ENCODE measurements around the gene KIF3C.
"Not testable (repeated sequence)": the region's sequence is repeated elsewhere in the genome, so short reads cannot be mapped to it uniquely, and the experiment has no call there.

KIF3C gene
- 3.7 to 18.4 (median 6.0) reads per million in 9 experiments for total RNA-seq

DNA sequence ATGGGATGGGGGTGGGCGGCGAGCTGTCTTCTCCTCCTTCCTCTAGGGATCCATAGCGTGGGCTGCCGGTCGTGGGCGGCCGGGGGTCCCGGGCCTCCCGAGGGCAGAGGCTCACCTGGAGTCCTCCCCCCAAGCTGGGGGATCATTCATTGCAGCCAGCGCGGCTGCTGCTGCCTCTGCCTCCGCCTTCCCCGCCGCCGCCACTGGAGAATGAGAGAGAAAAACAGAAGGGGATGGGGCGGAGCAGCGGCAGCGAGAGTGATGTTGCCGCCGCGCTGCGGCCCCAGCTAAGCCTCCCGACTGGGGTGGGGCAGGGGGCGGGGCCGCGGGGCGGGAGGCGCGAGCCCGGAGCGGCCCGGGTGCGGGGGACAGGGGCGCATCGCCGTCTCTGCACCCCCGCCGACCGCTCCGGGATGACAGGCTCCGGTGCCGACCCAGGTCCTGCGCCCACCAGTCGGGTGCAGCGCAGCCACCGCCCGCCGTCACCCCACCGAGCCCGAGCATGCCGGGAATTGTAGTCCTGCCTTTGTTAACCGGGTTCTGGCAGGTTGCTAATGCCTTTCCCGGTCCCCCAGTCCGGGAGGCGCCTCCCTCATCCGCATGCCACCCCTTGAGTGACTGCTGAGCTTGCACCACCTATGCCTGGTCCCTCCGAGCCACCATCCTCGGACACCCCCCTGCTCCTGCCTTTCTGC lies at the start of gene KIF3C:
KIF3C (minus strand) TSS at position 225 of the 695 bp plus-strand sequence. CDS start 580 bp downstream, outside the sequence.
- Mint-ChIP-seq H3K27ac (peak within 1 kb of the TSS; percentile 46 to 83), H3K36me3 (ENCODE audit: insufficient read depth) (no peaks in the 10 kb centered on the region), H3K27me3 (no peaks in the 10 kb centered on the region), H3K4me1 (ENCODE audit: low read depth in 2 of 2) (peaks cover 24 to 30% of the 10 kb centered on the region in 2 donors), H3K4me3 (peak within 1 kb of the TSS; percentile 89 to 90), H3K9me3 (no peaks in the 10 kb centered on the region)
- DNase-seq: peak; percentile 59 to 65 (median 64)
- ATAC-seq (replicated peaks): peak; percentile 91

DNA sequence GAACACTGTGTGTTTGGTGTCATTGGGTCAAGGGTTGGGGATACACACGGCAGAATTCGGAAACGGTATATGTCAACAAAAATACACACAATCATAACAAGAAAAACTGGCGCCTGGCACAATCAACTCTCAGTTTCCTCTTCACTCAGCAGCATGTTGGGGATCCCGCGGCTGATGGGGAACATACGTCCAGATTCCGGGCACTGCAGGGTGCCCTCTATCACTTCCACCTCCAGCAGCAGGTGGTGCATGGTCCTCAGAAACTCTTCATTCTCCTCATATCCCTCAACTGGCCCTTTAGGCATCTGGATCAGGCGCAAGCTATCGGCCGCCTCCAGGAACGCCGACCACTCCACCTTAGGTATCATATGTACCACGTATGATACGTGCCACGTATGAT lies 45.8 kb upstream of the KIF3C start:
- H3K36me3 Mint-ChIP-seq (ENCODE audit: insufficient read depth); DNase-seq; H3K27ac Mint-ChIP-seq; ATAC-seq (replicated peaks); H3K27me3 Mint-ChIP-seq; H3K9me3 Mint-ChIP-seq; H3K4me1 Mint-ChIP-seq (ENCODE audit: low read depth in 2 of 2); H3K4me3 Mint-ChIP-seq: not testable (repeated sequence)

DNA sequence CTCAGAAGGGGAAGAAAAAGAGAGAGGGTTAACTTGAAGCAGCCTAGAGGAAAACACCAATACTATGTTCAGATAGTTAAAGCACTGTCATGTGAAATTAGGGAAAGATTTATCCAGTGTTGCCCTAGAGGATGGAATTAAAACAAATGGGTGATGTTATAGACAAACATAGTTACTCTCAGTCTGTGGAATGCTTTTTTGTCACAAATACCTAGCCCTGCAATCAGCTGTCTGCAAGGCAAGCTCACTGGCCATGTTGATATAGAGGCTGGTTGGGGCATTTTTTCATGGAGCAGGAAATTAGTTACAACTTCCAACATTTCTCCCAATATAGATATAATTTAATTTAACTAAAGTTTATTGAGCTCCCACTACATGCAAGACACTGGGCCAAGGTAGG lies 43.2 kb upstream of the KIF3C start:
- DNase-seq: no peak
- Mint-ChIP-seq H3K4me1 (ENCODE audit: low read depth in 2 of 2) (no peaks in the 10 kb centered on the region), H3K27me3 (no peaks in the 10 kb centered on the region), H3K4me3 (no peak overlapping the region), H3K9me3 (no peaks in the 10 kb centered on the region), H3K27ac (no peak overlapping the region), H3K36me3 (ENCODE audit: insufficient read depth) (no peaks in the 10 kb centered on the region)
- no peak for ATAC-seq (replicated peaks)

DNA sequence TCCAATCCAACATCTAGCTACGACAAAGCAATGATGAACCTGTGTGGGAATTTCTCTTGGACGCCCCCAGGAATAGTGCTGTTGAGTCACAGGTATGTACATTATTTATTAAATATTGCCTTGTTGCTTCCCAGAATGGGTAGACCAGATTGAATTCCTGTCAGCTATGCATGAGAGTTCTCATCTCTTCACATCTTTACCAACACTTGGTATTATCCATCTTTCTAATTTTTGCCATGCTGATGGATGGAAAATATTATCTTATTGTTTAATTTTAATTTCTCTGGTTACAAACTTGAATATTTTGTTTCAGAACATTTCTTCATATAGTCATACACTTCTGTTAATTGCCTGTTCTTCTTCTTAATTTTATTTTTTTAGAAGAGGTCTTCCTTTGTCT lies 42.0 kb upstream of the KIF3C start:
- Mint-ChIP-seq H3K4me3 (no peak overlapping the region), H3K27me3 (no peaks in the 10 kb centered on the region), H3K9me3 (no peaks in the 10 kb centered on the region), H3K4me1 (ENCODE audit: low read depth in 2 of 2) (no peaks in the 10 kb centered on the region), H3K36me3 (ENCODE audit: insufficient read depth) (no peaks in the 10 kb centered on the region), H3K27ac (no peak overlapping the region)
- DNase-seq (no peak), ATAC-seq (replicated peaks) (no peak)

DNA sequence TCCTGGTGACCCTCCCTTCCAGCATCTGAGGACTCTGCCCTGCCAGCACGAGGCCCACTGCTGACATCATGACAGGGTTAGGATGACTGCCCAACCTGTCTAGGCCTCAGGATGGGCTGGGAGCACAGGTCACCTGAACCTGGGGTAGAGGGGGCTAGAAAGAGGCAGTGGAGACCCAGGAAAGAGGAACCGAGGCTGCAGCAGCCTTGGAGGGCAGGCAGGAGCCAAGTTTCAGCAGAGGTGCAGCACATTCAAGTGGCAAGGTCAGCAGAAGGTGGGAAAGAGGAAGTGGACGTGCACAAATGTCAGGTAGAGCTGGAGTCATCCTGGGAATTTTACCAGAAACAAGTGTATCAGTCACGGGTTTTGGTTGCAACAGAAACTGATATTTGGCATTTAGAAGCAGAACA lies 37.9 kb upstream of the KIF3C start:
- Mint-ChIP-seq H3K36me3 (ENCODE audit: insufficient read depth) (no peaks in the 10 kb centered on the region), H3K4me1 (ENCODE audit: low read depth in 2 of 2) (peaks cover 0 to 1% of the 10 kb centered on the region in 2 donors), H3K27ac (no peak overlapping the region), H3K27me3 (no peaks in the 10 kb centered on the region), H3K9me3 (no peaks in the 10 kb centered on the region), H3K4me3 (no peak overlapping the region)
- no peak for DNase-seq
- no peak for ATAC-seq (replicated peaks)

DNA sequence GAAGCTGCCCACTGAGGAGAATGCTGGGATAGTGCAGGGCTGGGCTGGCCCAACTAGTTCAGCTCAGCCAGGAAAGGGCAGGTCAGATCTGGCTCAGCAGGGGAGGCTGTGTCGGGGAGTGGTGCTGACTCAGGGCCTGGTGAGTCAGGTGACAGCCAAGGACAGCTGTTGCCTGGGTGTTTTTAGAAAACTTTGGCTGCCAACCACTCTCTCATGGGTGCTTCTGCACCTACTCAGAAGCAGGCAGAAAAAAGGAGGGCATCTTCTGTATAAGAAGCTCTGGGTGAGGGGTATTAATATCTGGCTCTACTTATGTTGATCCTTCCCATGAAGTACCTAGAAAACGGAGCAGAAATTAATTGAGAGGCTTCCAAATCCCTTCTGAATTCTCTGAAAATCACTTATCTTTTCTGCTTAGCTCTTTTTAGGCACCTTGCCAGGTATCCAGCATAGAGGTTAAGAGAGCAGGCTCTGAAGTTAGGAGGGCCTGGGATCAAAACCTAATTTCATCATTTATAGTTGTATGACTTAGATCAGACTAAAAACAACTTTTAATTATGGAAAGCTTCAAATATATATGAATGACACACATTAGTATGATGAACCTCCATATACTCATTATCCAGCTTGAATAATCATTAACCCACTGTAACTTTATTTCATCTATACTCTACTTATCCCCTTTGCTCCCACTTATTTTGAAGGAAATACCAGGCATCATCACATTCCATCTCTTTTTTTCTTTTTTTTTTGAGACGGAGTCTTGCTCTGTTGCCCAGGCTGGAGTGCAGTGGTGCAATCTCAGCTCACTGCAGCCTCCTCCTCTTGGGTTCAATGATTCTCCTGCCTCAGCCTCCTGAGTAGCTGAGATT lies 36.1 kb upstream of the KIF3C start:
- no peaks in the 10 kb centered on the region for H3K36me3 Mint-ChIP-seq (ENCODE audit: insufficient read depth)
- no peak for DNase-seq
- H3K4me3 Mint-ChIP-seq: no peak overlapping the region
- ATAC-seq (replicated peaks): no peak
- H3K27me3 Mint-ChIP-seq: no peaks in the 10 kb centered on the region
- peaks cover 0 to 1% of the 10 kb centered on the region in 2 donors for H3K4me1 Mint-ChIP-seq (ENCODE audit: low read depth in 2 of 2)
- H3K9me3 Mint-ChIP-seq: no peaks in the 10 kb centered on the region
- no peak overlapping the region for H3K27ac Mint-ChIP-seq

DNA sequence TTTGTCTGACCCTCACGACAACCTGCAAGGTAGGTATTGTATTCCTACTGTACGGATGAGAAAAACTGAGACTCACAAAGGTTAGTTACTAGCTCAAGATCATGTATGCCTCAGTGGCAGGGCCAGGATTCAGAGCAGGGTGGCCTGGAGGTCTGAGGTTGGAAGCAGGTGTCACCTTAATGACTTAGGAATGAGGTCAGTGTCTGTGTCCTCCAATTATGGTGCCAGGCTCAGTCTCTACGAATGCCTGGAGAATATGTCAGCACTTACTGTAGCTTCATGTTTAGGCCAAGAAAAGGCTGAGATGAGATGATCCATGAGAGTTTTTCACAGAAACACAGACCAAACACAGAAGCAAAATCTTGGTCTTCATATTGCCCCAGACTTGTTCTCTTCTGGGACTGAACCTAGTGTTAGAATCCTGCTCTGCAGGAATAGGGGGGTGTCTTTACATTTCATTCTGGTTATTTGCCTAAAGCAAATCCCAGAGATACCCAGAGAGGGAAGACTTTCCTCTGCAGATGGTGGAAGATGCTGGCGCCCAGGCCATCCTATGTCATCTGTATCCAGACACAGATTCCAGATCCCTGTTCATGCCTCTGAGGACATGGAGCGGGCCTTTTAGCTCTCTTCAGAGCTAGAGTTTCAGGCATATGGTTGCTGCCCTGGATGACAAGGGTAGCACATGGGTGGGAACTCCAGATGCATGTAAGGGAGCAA lies 35.3 kb upstream of the KIF3C start:
- no peaks in the 10 kb centered on the region for H3K36me3 Mint-ChIP-seq (ENCODE audit: insufficient read depth)
- H3K27ac Mint-ChIP-seq: no peak overlapping the region
- H3K4me1 Mint-ChIP-seq (ENCODE audit: low read depth in 2 of 2): peaks cover 0 to 1% of the 10 kb centered on the region in 2 donors
- ATAC-seq (replicated peaks): no peak
- no peak overlapping the region for H3K4me3 Mint-ChIP-seq
- no peaks in the 10 kb centered on the region for H3K9me3 Mint-ChIP-seq
- H3K27me3 Mint-ChIP-seq: no peaks in the 10 kb centered on the region
- no peak for DNase-seq

DNA sequence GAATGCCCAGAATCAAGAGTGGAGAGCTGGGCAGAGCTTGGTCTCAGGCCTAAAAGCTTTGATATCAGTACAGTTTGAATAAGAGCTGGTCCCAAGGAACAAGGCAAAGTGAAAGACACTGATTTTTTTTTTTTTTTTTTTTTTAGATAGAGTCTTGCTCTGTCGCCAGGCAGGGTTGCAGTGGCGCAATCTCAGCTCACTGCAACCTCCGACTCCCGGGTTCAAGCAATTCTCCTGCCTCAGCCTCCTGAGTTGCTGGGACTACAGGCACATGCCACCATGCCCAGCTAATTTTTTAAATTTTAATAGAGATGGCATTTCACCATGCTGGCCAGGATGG lies 34.4 kb upstream of the KIF3C start:
- not testable (repeated sequence) for DNase-seq; H3K27ac Mint-ChIP-seq; H3K4me3 Mint-ChIP-seq; ATAC-seq (replicated peaks); H3K27me3 Mint-ChIP-seq; H3K4me1 Mint-ChIP-seq (ENCODE audit: low read depth in 2 of 2); H3K9me3 Mint-ChIP-seq; H3K36me3 Mint-ChIP-seq (ENCODE audit: insufficient read depth)

DNA sequence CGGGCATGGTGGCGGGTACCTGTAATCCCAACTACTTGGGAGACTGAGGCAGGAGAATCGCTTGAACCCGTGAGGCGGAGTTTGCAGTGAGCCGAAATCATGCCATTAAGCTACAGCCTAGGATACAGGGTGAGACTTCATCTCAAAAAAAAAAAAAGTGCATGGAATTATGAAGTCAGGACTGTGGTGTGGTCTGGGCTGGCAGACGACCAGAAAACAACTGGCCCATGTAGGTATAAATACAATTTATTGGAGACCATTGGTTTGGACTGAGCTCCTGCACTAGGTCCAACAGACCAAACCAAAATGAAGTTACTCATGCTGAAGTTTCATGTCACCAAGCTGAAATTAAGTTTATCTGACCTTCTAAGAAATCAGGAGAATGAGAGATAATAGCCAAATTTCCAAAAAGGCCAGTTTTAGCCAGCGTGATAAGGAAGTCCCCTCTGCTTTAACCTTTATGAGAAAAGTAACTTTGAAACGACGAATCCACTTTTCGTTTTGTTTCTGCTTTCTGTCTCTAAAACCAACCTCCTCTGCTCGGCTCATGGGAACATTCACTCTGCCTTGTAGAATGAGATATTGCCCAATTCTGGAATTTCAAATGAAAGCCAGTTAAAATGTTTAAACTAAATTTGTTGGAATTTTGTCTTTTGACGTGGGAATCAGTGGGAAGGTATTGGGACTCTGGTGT lies 33.9 kb upstream of the KIF3C start:
- Mint-ChIP-seq H3K36me3 (ENCODE audit: insufficient read depth) (no peaks in the 10 kb centered on the region), H3K4me3 (no peak overlapping the region), H3K4me1 (ENCODE audit: low read depth in 2 of 2) (peaks cover 0 to 1% of the 10 kb centered on the region in 2 donors), H3K27me3 (no peaks in the 10 kb centered on the region), H3K9me3 (no peaks in the 10 kb centered on the region), H3K27ac (no peak overlapping the region)
- ATAC-seq (replicated peaks) (no peak), DNase-seq (no peak)

DNA sequence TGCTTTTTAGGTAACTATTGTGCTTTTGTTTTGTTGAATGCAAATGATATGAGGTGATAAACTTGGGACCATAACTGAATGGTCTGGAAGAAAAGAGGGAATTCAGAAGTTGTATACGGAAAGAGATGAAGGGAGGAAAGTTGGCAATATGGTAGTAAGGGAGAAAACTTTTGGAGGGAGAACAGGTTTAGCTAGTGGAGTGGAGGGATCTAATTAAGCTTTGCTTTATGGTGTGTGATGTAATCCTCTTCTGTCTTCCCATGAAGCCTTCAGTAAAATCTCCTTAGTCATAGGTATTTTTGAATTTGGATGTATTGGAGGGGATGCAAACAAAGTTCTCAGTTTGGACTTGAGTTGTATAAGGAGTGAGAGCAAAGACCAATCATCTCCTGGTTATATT lies 31.4 kb upstream of the KIF3C start:
- no peaks in the 10 kb centered on the region for H3K9me3 Mint-ChIP-seq
- no peaks in the 10 kb centered on the region for H3K27me3 Mint-ChIP-seq
- no peaks in the 10 kb centered on the region for H3K36me3 Mint-ChIP-seq (ENCODE audit: insufficient read depth)

DNA sequence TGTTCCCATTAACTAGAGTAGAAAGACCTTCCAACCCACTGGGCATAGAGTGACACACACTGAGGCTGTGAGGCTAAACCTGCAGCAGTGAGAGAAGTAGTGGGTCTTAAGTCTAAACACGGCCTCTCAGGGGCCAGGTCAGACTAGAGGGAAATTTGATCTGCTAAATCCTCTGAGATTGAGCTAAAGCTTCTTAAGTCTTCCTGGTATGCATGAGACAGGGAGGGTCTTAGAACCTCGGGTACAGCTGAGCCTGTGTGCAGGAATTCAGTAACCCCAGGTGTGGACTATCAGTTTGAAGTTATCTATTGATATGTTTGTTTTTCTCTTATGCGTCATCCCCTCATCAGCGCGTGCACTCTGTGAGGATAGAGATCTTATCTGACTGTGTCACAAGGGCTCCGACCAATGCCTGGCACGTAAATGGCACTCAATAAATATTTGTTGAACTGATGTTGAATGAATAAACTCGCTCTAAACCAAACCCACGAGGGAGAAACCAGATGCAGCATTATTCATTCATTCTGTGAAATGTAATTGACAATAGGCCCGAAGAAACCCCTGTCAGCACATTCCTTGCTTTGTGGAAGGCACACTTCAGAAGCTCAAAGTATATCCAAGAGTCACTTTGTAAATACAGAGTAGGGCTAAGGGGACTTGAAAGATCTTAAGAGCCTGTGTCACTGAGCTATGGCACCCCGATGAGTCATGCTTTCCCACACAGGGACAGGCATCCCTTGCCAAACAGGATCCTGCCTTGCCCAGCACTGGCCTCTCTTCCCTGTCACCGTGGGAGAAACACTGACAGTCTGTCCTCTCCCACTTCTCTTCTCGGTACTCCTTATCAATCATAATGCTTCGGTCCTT lies 29.9 kb upstream of the KIF3C start:
- no peak overlapping the region for H3K27ac Mint-ChIP-seq
- H3K4me1 Mint-ChIP-seq (ENCODE audit: low read depth in 2 of 2): no peaks in the 10 kb centered on the region
- H3K9me3 Mint-ChIP-seq: no peaks in the 10 kb centered on the region
- DNase-seq: no peak
- no peak for ATAC-seq (replicated peaks)
- no peak overlapping the region for H3K4me3 Mint-ChIP-seq
- H3K36me3 Mint-ChIP-seq (ENCODE audit: insufficient read depth): no peaks in the 10 kb centered on the region
- H3K27me3 Mint-ChIP-seq: no peaks in the 10 kb centered on the region

More for the DNA sequence above, 31.4 kb upstream of the KIF3C start:
- H3K4me1 Mint-ChIP-seq (ENCODE audit: low read depth in 2 of 2): peaks cover 0 to 1% of the 10 kb centered on the region in 2 donors
- no peak overlapping the region for H3K27ac Mint-ChIP-seq
- no peak overlapping the region for H3K4me3 Mint-ChIP-seq
- DNase-seq: no peak
- no peak for ATAC-seq (replicated peaks)

DNA sequence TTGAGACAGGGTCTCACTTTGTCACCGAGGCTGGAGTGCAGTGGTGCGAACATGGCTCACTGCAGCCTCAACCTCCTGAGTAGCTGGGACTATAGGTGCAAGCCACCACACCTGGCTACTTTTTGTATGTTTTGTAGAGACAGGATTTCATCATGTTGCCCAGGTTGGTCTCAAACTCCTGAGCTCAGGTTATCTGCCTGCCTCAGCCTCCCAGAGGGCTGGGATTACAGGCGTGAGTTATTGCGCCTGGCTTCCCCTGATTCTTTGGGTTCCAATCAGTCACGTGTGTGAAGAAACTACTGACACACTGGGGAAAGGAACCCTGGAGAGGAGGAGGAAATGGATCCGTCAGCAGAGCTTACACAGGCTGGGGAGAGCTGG lies 29.3 kb upstream of the KIF3C start:
- Mint-ChIP-seq H3K4me3 (no peak overlapping the region), H3K9me3 (no peaks in the 10 kb centered on the region), H3K36me3 (ENCODE audit: insufficient read depth) (no peaks in the 10 kb centered on the region), H3K4me1 (ENCODE audit: low read depth in 2 of 2) (no peaks in the 10 kb centered on the region), H3K27ac (no peak overlapping the region), H3K27me3 (no peaks in the 10 kb centered on the region)
- ATAC-seq (replicated peaks): no peak
- DNase-seq: no peak

Data from effector memory CD8-positive, alpha-beta T cell (primary cell).